ENCODE data around the gene ZP4. TPM values are rescaled to one million over a fixed set of nuclear protein-coding genes. Genes with fewer than 3 reads are reported as not detected.

ZP4 gene
- total RNA-seq, 1 donor from 2014 or later: not detected

GRCh38 chr1:237891979-237892378, 1.3 kb upstream of the ZP4 start:
- H3K27me3 Mint-ChIP-seq: no peaks in the 10 kb centered on the region
- ChIA-PET POLR2A (no interaction called here), CTCF (no interaction called here)
- TF ChIP-seq CTCF (IDR thresholded peaks at IDR 0.05): no peak
- intact Hi-C loops (cut with micrococcal nuclease): no loop called here
- H3K9me3 Mint-ChIP-seq: no peaks in the 10 kb centered on the region
- DNase-seq (no peak), ATAC-seq (ENCODE audit: low read depth) (no peak)
- no peaks in the 10 kb centered on the region for H3K36me3 Mint-ChIP-seq (ENCODE audit: low read depth)
- no peaks in the 10 kb centered on the region for H3K4me1 Mint-ChIP-seq
- H3K4me3 Mint-ChIP-seq: no peak overlapping the region
- H3K27ac Mint-ChIP-seq: no peak overlapping the region

- Mint-ChIP-seq H3K36me3 (ENCODE audit: low read depth) (no peaks in the 10 kb centered on the region), H3K27ac (no peak overlapping the region), H3K27me3 (no peaks in the 10 kb centered on the region), H3K4me1 (no peaks in the 10 kb centered on the region), H3K4me3 (no peak overlapping the region), H3K9me3 (no peaks in the 10 kb centered on the region)
- intact Hi-C loops (cut with micrococcal nuclease): no loop called here
- DNase-seq: no peak
- ChIA-PET POLR2A (no interaction called here), CTCF (no interaction called here)
- no peak for ATAC-seq (ENCODE audit: low read depth)
- no peak for TF ChIP-seq CTCF (IDR thresholded peaks at IDR 0.05)
Measured at GRCh38 chr1:237891266-237891665, 544 bp upstream of the ZP4 start.

DNA sequence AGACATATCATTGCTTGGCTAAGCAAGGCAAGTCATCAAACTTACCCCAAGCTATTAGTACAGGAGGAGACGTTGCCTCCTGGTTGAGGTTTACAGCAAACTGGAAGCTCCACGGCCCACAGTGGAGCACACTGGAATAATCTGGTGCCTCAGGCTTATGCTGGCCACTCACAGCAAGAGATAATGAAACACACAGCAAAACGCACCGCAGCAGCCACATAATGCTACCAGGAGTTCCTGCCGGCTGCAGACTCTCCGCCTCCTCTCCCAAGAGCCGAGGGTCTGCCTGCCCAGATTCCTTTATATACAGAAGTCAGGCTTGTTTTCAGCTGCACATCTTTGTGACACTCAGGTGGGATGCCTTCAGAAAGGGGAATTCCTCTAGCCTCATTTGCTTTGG, 306 bp downstream of the ZP4 start:
- ATAC-seq (ENCODE audit: low read depth): no peak
- H3K36me3 Mint-ChIP-seq (ENCODE audit: low read depth): no peaks in the 10 kb centered on the region

GRCh38 chr1:237888143-237888542, 2.6 kb downstream of the ZP4 start:
- ChIA-PET CTCF (no interaction called here), POLR2A (no interaction called here)
- Mint-ChIP-seq H3K27ac (no peak overlapping the region), H3K4me1 (no peaks in the 10 kb centered on the region), H3K4me3 (no peak overlapping the region), H3K27me3 (no peaks in the 10 kb centered on the region), H3K9me3 (no peaks in the 10 kb centered on the region), H3K36me3 (ENCODE audit: low read depth) (no peaks in the 10 kb centered on the region)
- TF ChIP-seq CTCF (IDR thresholded peaks at IDR 0.05): no peak
- intact Hi-C loops (cut with micrococcal nuclease): no loop called here
- no peak for ATAC-seq (ENCODE audit: low read depth)
- DNase-seq: no peak

More for the DNA sequence above, 306 bp downstream of the ZP4 start:
- no peak for TF ChIP-seq CTCF (IDR thresholded peaks at IDR 0.05)
- Mint-ChIP-seq H3K4me3 (no peak overlapping the region), H3K27ac (no peak overlapping the region), H3K27me3 (no peaks in the 10 kb centered on the region), H3K4me1 (no peaks in the 10 kb centered on the region), H3K9me3 (no peaks in the 10 kb centered on the region)
- CTCF ChIA-PET: no interaction called here
- POLR2A ChIA-PET: no interaction called here
- DNase-seq: no peak
- intact Hi-C loops (cut with micrococcal nuclease): no loop called here

DNA sequence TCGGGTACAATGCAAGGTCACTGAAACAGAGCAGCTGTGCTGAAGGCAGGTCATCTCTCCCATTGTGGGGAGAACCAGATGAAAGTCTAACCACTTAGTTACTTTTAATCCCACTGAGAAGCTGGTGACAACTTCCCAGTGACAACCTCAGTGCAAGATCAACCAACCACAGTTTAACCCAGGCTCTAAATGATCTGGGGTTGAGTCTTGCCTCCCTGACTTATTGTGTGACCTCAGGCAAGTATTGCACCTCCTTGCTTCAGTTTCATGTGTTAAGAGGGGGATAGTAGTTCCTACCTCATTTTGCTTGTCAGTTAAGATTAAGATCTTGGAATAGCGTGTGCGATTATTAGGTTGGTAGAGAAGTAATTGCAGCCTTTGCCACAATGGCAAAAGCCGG, 3.2 kb downstream of the ZP4 start:
- no peaks in the 10 kb centered on the region for H3K36me3 Mint-ChIP-seq (ENCODE audit: low read depth)
- no peaks in the 10 kb centered on the region for H3K9me3 Mint-ChIP-seq
- intact Hi-C loops (cut with micrococcal nuclease): no loop called here
- DNase-seq: no peak
- ChIA-PET POLR2A (no interaction called here), CTCF (no interaction called here)
- H3K4me1 Mint-ChIP-seq: no peaks in the 10 kb centered on the region
- no peak overlapping the region for H3K27ac Mint-ChIP-seq
- no peak for TF ChIP-seq CTCF (IDR thresholded peaks at IDR 0.05)
- ATAC-seq (ENCODE audit: low read depth): no peak
- no peak overlapping the region for H3K4me3 Mint-ChIP-seq
- H3K27me3 Mint-ChIP-seq: no peaks in the 10 kb centered on the region
